ENCODE results near the gene ADAMTSL2.

DNA sequence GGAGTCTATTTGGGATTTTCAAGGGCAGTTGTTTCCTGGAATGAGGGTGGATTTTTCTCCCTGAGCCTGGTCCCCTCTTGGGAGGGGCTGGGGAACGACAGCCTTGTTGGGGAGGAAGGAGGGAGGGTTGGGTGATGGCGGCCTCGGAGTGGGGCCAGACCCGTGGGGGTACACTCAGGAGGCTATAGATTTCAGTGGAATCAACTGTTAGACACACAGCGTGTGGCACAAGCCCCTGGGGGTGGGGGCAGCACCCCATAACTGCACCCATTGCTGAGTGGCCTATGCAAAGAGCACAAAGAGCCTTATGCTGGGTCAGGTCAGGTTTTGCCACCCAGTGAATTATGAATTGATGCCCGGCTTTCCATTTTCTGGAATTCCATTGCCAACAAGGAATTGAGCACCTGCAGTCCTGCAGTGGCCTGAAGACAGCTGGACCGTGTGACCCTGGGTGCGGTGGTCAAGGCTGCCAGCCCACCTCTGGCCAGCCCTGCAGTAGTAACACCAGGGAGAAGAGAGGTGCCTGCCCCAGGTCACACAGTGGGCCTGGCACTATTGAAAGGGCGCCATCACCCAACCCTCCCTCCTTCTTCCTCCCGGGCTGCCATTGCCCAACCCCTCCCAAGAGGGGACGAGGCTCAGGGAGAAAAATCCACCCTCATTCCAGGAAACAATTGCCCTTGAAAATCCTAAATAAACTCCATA lies 18.1 kb upstream of the ADAMTSL2 start:
- TF ChIP-seq ZBTB43 (CRISPR knock-in tag; IDR thresholded peaks at IDR 0.05) (no peak), ZNF232 (CRISPR knock-in tag; IDR thresholded peaks at IDR 0.05) (no peak), CTCF (IDR thresholded peaks at IDR 0.05) (no peak)
